NCI-H1105 treated with DMSO at 0.1 percent for 48 hours (cell line): ENCODE results near the gene PLAC8L1.

Experiments used
- DNase-seq: peaks from one replicate; lab custom pipeline; 2025; lab: John Stamatoyannopoulos, UW

PLAC8L1 gene

DNA sequence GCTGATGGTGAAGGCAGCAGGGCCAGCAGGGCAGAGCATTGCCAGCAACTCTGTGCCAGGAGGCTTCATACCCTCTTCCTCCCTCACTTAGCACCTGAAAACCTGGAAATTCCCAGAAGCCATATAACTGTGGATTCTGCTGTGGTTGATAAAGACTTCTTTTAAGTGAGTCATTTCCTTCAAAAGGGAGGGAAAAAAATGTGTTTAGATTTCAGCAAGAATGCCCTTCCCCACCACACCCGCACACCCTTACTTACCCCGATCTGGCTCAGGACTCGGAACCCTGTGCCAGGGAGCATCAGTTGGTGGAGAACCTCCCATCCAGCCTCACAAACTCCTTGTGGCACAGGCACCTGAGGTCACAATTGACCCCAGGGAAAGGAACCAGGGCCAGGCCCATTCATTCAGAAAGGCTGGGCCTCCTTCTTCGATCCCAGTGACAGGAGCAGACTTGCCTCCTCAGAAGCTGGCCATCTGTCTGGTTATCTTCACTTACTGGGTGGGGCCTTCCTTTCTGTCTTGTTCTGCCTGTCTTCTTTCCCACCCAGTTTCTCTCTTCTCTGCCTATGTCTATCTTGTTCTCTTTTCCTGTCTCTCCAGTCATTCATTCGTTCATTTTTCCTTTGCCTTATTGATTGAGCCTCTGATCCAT, 62.6 kb downstream of the PLAC8L1 start:
- no peak for DNase-seq

GRCh38 chr5:146041180-146041789, 64.1 kb downstream of the PLAC8L1 start:
- no peak for DNase-seq

DNA sequence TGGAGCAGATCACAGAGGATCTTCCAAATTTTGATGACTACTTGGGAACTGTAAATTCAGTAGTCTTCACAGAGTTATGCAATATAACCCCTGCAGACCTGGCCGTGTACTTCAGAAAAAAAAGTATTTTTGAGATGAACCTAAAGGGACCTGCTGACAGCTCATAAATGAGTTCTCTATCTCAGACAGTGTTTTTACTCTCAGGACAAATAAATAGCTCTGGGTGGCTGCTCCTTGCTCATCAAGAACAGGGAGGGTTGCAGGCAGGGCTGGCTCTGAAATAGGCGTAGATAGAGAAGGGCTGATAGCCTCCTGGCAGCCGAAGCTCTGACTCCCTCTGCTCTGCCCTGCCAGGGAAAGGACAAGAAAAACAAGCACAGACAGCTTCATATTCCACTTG, 64.8 kb downstream of the PLAC8L1 start:
- DNase-seq, result no peak

DNA sequence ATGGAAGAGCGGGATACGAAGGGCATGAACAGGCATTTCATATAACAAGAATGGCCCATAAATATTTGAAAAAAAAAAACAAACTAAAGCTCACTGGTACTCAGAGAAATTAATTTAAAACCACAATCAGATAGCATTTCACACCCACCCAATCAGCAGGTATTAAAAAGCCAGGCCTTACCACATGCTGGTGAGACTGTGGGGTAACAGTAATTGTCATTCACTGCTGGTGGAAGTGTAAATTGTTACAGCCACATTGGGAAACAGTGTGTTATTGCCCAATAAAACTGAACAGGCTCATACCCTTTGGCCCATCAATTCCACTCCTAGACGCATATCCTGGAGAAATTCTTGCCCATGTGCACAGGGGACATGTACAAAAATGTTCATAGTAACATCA, 66.0 kb downstream of the PLAC8L1 start:
- no peak for DNase-seq

GRCh38 chr5:146034605-146035004, 70.8 kb downstream of the PLAC8L1 start:
- DNase-seq, result no peak
